ENCODE measurements around the gene IL1RAPL2.

The IL1RAPL2 gene

DNA sequence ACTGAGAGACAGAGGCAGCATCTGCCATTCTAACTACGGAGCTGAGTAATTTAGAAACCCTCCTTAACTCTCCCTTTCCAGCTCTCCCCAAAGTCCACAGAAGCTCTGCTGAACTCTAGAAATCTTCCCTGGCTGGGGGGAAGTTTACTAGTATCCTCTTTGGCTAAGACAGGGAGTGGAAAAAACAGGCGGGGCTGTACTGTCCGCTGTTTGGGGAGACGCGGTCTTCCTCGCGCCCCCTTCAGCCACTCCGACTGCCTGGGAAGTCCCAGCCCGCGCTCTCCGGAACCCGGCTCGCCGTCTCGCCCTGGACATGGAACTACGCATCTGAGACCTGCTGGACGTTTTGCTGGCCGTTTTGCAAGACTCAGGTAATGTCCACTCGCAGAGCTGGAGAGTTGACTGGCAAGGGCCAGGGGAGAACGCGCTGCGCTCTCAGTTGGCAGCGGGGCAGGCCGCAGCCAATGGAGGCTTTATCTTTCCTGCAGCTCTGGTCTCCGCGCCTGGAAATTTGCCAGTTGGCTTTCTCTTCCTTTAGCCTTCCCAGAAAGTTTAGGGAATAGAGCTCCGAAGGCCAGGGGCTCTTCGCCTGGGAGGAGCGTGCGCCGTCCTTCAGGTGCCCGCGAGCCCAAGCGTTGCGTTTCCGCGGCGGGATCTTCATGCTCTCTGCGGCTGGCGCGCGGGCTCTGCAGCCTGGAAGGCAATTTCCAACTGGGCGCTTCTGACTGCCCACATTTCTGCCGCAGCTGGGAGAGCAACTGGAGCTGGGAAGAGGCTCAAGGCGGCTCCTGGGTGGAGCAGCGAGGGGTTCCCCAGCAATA lies 892 bp downstream of the IL1RAPL2 start:
- no peak for DNase-seq (ENCODE audit: low spot score)

DNA sequence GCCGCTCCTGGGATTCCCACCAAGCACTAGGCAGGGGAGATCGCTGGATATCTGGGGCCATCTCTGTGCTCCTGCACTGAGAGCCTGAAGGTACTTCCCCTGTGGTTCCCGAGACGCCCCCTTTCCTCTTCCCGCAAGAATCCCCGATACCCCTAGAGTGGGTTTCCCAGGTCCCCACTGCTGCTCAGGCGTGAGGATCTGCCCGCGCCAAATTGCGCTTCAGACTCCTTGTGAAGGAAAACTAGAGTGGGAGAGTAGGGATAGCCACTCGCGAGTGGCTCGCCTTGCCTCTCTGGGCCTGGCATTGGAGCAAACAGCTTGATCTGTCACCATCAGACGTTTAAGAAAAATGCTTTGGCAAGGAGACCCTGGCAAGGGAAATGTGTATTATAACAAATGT lies 1.5 kb downstream of the IL1RAPL2 start:
- no peak for DNase-seq (ENCODE audit: low spot score)
- TF ChIP-seq, protein P1, sequence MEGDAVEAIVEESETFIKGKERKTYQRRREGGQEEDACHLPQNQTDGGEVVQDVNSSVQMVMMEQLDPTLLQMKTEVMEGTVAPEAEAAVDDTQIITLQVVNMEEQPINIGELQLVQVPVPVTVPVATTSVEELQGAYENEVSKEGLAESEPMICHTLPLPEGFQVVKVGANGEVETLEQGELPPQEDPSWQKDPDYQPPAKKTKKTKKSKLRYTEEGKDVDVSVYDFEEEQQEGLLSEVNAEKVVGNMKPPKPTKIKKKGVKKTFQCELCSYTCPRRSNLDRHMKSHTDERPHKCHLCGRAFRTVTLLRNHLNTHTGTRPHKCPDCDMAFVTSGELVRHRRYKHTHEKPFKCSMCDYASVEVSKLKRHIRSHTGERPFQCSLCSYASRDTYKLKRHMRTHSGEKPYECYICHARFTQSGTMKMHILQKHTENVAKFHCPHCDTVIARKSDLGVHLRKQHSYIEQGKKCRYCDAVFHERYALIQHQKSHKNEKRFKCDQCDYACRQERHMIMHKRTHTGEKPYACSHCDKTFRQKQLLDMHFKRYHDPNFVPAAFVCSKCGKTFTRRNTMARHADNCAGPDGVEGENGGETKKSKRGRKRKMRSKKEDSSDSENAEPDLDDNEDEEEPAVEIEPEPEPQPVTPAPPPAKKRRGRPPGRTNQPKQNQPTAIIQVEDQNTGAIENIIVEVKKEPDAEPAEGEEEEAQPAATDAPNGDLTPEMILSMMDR (IDR thresholded peaks at IDR 0.05; ENCODE audit: extremely low read depth, missing control alignments), result no peak

More for the DNA sequence above, 892 bp downstream of the IL1RAPL2 start:
- TF ChIP-seq, protein P1 (IDR thresholded peaks at IDR 0.05; ENCODE audit: extremely low read depth, missing control alignments), result no peak

DNA sequence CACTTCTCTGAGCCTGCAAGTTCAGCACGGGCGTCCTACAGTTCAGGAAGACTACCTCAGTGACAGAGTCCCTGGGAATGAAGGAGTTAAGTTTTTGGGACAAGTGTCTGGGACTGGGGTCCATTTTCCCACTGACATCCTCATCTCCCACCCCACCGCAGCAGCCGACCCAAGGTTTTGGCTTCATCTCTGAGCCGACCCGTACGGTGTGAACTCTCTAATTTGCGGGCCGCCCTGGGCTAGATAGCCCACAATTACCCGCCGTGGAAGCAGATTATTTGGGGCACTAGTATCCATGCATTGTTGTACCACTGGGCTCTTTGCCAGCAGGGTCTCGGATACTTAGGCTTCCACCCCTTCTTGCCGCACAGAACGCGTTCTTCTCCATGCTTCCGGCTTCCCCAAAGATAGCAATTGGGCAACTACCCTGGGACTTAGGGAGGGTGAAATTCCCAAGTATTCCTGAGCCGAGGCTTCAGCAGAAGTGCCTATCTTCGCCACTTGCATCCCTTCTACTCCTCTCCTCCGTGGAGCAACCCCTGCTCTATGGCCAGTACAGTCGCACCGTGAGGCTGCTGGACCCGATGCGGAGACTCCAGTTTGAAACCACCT lies 2.4 kb downstream of the IL1RAPL2 start:
- DNase-seq (ENCODE audit: low spot score), result no peak
- TF ChIP-seq, protein P1 (IDR thresholded peaks at IDR 0.05; ENCODE audit: extremely low read depth, missing control alignments), result no peak

DNA sequence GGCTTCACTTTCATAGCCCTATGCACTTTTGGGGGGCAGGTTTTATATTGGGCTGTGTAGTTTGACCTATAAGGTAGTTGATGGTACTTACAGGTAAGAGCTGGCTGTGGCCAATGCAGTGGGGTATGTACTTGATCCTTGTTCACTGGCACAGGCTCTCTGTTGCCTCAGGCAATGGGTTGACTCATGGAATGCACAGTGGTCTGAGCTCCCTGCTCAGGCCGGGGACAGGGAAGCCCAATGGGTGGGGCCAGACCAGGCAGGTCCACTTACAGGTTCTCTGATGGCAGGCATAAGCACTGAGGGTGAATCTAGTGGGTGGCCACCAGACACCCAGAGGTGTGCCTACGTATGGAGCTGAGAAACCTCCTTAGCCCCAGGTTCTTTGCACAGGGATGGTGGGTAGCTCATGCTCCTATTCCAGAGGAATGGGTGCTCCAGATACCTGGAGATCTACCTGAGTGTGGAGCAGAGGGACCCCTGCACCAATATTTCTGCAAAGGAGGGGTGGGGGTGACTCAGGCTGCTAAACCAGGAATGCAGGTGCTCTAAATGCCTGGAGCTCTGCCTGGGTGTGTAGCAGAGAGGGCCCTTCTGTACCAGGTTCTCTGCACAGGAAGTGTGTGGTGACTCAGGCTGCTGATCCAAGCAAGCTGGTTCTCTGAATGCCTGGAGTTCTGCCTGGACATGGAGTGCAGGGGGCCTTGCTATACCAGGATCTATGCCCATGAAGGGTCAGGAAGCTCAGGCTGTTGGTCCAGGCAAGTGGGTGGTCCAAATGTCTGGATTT lies 52.3 kb downstream of the IL1RAPL2 start:
- no peak for DNase-seq (ENCODE audit: low spot score)
- TF ChIP-seq, protein P1 (IDR thresholded peaks at IDR 0.05; ENCODE audit: extremely low read depth, missing control alignments), result no peak

DNA sequence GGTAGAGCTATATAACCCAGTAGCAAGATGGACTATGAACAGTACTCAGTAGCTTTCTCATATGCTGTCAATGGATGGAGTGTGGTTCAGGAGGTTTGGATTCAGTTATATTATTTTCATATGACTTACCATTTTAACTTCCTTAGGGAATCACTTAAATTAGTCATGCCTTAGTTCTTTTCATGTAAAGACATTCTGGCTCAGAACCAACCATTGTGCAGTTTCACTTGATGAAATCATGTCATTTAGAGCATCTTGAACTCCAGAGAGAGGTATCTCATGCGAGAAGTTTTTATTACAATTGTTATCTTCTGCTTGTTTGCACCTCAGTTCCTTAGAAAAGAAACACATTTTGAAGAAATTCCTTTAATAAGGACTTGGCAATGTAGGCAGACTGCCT lies 55.8 kb downstream of the IL1RAPL2 start:
- TF ChIP-seq, protein P1 (IDR thresholded peaks at IDR 0.05; ENCODE audit: extremely low read depth, missing control alignments), result no peak
- DNase-seq (ENCODE audit: low spot score), result no peak

DNA sequence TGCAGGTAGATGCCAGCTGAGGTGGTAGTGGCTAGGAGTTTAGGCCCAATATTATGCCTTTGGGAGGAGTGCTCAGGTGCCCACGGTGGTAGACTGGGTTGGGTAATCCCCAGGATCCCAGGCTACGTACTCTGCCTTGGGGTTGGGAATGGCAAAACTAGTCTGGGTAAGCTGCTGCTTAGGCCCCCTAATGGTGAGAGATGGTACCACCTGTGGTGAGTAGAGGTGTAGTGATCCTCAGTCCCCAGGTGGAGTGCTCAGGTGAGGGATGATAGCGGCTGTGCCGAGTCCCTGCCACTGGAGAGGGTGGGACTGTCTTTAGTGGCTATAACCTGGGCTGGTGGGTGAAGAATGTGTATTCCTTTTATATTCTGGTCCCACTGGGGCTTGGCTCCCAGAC lies 75.2 kb downstream of the IL1RAPL2 start:
- TF ChIP-seq, protein P1 (IDR thresholded peaks at IDR 0.05; ENCODE audit: extremely low read depth, missing control alignments), result no peak
- DNase-seq (ENCODE audit: low spot score), result no peak

DNA sequence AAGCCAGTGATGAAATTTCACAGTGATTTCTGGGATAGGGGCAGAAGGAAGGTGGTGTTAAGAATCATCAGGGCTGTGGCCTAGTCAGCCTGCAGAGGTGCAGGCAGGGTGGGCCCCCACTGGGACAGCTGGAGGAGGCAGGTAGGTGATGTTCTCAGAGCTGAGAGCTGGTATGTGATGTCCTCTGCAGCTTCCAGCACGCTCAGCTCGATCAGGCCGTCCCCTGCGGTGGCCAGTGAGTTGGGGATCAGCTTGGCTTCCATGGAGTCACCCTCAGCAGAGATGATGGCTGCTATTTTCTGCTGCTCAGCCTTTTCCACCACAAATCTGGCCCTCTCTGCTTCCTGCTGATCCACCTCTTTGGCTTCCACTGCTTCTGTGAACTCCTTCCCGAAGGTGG lies 81.1 kb downstream of the IL1RAPL2 start:
- TF ChIP-seq, protein P1 (IDR thresholded peaks at IDR 0.05; ENCODE audit: extremely low read depth, missing control alignments), result no peak
- no peak for DNase-seq (ENCODE audit: low spot score)
